ENCODE measurements around the gene CLEC2L.

- TF ChIP-seq YY1 (IDR thresholded peaks at IDR 0.05; ENCODE audit: low read depth, low read length) (no peak), NRF1 (IDR thresholded peaks at IDR 0.05; ENCODE audit: low read depth, low read length) (no peak), JUN (IDR thresholded peaks at IDR 0.05; ENCODE audit: low read depth, low read length) (no peak), CEBPB (IDR thresholded peaks at IDR 0.05; ENCODE audit: low read depth, low read length) (no peak), POLR2A (IDR thresholded peaks at IDR 0.05; ENCODE audit: control extremely low read depth in 1 of 2, low read depth in 2 of 2, low read length in 2 of 2) (no peak), EZH2 (IDR thresholded peaks at IDR 0.05; ENCODE audit: low read depth, low read length, severe bottlenecking) (no peak), RFX5 (IDR thresholded peaks at IDR 0.05; ENCODE audit: borderline replicate concordance, low read depth, low read length) (no peak), TCF12 (IDR thresholded peaks at IDR 0.05; ENCODE audit: low read depth, low read length) (no peak), CTBP2 (IDR thresholded peaks at IDR 0.05; ENCODE audit: borderline replicate concordance, insufficient read depth, insufficient read length, low read length) (no peak), BACH1 (IDR thresholded peaks at IDR 0.05; ENCODE audit: low read length) (no peak)
- TF ChIP-seq, protein P1, sequence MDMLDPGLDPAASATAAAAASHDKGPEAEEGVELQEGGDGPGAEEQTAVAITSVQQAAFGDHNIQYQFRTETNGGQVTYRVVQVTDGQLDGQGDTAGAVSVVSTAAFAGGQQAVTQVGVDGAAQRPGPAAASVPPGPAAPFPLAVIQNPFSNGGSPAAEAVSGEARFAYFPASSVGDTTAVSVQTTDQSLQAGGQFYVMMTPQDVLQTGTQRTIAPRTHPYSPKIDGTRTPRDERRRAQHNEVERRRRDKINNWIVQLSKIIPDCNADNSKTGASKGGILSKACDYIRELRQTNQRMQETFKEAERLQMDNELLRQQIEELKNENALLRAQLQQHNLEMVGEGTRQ (IDR thresholded peaks at IDR 0.05; ENCODE audit: low read length) = no peak
- TF ChIP-seq, protein P2, sequence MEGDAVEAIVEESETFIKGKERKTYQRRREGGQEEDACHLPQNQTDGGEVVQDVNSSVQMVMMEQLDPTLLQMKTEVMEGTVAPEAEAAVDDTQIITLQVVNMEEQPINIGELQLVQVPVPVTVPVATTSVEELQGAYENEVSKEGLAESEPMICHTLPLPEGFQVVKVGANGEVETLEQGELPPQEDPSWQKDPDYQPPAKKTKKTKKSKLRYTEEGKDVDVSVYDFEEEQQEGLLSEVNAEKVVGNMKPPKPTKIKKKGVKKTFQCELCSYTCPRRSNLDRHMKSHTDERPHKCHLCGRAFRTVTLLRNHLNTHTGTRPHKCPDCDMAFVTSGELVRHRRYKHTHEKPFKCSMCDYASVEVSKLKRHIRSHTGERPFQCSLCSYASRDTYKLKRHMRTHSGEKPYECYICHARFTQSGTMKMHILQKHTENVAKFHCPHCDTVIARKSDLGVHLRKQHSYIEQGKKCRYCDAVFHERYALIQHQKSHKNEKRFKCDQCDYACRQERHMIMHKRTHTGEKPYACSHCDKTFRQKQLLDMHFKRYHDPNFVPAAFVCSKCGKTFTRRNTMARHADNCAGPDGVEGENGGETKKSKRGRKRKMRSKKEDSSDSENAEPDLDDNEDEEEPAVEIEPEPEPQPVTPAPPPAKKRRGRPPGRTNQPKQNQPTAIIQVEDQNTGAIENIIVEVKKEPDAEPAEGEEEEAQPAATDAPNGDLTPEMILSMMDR (IDR thresholded peaks at IDR 0.05; ENCODE audit: control extremely low read depth in 1 of 3, insufficient read depth in 1 of 3, low read depth in 1 of 3, low read length in 3 of 3) = no peak
Observed at GRCh38 chr7:139586286-139586685, 62.8 kb downstream of the CLEC2L start.

Measured in H1 (cell line).